Stomach (tissue), 4 donors: ENCODE data around the gene ATP9A.

ENCODE experiments used
- EP300 ChIP-seq: sonication (generic); formaldehyde crosslinking; IDR thresholded peaks from one replicate; pipeline ENCODE4 v1.6.1; 2017; ENCODE audit warnings: antibody characterized with exemption
- POLR2A ChIP-seq, 4 donors: fragments of 450-650 bp; IDR thresholded peaks; one replicate each; pipeline ENCODE4 v1.6.1; 2016; ENCODE audit warnings: antibody characterized with exemption in 4 of 4, control low read depth in 2 of 4, mild to moderate bottlenecking in 1 of 4, moderate library complexity in 1 of 4

- TF ChIP-seq EP300 (no peak), POLR2A (IDR thresholded peaks at IDR 0.05) (no peak)
These were observed 169.6 kb downstream of the ATP9A start for GRCh38 chr20:51598556-51598955.
